ENCODE measurements around the gene NSMCE1.
"Not testable (repeated sequence)": the region's sequence is repeated elsewhere in the genome, so short reads cannot be mapped to it uniquely, and the experiment has no call there.

NSMCE1 gene

GRCh38 chr16:27303256-27304100 is 34.9 kb upstream of the NSMCE1 start:
- no peak for DNase-seq (ENCODE audit: low read depth, low spot score)

DNA sequence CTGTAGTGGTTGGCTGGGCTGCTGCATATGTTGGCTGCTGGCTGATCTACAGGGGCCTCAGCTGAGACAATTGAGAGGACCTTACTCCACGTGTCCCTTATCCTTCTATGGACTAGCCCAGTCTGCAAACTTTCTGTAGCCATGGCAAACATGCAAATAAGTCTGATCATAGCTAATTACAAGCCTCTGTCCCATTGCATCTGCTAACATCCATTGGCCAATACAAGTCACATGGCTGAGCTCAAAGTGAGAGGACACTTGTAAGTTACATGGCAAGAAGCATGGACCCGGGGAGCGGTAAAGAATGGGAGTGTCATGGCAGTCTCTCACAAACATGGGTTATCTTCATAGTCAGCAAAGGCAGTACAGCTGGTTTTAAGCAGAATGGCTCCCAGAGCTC is 33.6 kb upstream of the NSMCE1 start:
- DNase-seq (ENCODE audit: low read depth, low spot score) = no peak

GRCh38 chr16:27301236-27301861 is 32.8 kb upstream of the NSMCE1 start:
- DNase-seq (ENCODE audit: low read depth, low spot score) = no peak

- DNase-seq (ENCODE audit: low read depth, low spot score) = no peak
Measured at GRCh38 chr16:27298132-27298531, 29.6 kb upstream of the NSMCE1 start.

DNA sequence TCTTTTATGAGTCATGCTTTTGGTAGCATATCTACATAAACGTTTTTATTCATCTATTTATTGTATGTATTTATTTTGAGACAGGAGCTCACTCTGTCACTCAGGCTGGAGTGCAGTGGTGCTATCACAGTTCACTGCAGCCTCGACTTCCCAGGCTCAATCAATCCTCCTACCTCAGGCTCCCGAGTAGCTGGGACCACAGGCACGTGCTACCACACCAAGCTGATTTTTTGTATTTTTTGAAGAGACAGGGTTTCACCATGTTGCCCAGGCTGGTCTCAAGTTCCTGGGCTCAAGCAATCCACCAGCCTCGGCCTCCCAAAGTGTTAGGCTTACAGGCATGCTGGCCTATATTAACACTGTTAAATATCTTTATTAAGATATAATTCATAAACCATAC is 24.8 kb upstream of the NSMCE1 start:
- no peak for DNase-seq (ENCODE audit: low read depth, low spot score)

- no peak for DNase-seq (ENCODE audit: low read depth, low spot score)
Measured at GRCh38 chr16:27291722-27292240, 23.2 kb upstream of the NSMCE1 start.

DNA sequence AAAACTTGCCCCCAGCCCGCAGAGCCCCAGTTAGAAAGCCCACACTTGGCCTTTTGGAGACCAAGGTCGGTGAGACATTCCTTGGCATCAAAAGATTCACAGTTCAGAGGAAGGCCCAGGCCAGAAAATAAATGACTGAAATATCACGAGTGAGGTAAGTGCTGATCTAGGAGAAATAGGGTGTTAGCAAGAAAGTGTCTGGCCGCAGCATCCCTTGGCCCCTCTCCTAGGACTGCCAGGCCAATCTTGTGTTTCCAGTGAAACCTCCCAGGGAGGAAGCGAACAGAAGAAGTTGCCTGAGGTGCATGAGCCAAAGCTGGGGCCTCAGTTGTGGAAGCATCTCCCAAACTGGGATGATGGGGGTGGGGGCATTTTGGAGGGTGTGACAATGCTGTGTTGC is 22.5 kb upstream of the NSMCE1 start:
- no peak for DNase-seq (ENCODE audit: low read depth, low spot score)

GRCh38 chr16:27290562-27290961 is 22.0 kb upstream of the NSMCE1 start:
- no peak for DNase-seq (ENCODE audit: low read depth, low spot score)

- no peak for DNase-seq (ENCODE audit: low read depth, low spot score)
Measured at GRCh38 chr16:27289669-27290068, 21.1 kb upstream of the NSMCE1 start.

GRCh38 chr16:27288313-27288712 is 19.7 kb upstream of the NSMCE1 start:
- DNase-seq (ENCODE audit: low read depth, low spot score) = not testable (repeated sequence)

DNA sequence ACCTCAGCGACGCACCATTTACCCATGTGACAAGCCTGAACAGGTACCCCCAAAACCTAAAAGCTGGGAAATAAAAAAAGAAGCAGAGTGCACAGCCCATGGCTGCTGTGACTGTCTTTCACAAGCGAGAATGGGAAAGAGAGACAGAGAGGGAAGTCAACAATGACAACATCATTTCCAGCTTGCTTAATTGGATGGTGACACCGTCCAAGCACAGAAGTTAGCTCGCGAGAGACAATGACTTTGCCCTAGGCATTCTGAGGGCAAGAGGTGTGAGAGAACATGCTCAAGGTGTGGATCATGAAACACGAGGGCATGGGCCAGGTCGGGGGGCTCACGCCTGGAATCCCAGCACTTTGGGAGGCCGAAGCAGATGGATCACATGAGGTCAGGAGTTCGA is 19.3 kb upstream of the NSMCE1 start:
- no peak for DNase-seq (ENCODE audit: low read depth, low spot score)

DNA sequence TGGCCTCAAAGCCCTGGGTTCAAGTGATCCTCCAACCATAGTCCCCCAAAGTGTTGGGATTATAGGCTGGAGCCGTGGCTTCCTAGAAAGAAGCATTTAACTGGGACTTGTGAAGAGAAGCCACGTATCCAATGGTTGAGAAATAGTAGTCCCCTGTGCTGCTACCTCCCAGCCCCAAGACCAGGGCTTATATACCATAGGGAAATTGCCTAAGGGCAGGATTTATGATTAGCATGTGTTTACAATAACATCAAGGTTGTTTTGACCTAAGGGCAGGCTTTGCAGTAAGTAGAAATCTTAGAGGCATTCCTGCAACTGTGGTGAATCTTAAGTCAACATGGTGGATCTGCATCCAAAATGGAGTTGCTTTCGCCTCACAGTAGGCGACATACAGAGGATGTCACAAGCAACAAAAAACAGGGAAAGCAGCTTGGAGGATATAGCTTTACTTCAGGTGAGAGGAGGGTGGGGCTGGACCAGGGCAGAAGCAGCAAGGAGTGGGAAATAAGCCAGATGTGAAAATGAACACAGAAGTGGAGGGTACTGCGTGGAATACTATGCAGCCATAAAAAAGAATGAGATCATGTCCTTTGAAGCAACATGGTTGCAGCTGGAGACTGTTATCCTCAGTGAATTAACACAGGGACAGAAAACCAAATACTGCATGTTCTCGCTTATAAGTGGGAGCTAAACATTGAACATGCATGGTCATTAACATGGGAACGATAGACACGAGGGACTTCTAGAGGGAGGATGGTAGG is 18.7 kb upstream of the NSMCE1 start:
- no peak for DNase-seq (ENCODE audit: low read depth, low spot score)

DNA sequence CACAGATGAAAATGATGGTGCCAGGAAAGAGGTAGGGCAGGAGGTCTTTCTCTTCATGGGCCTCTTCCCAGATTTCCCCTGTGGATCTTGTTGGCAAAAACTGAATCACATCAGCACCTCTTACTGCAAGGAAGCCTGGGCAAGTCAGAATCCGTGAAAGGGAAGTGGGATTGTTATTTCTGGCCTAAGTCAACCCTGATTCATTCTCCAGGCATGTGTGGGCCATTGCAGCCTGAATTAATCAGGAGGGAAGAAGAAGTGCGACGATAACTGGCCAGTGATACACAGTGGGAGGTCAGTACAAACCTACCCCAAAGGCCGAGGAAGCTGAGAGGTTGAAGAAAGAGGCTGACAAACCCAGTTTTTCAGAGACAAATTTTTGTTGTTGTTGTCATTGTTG is 17.9 kb upstream of the NSMCE1 start:
- DNase-seq (ENCODE audit: low read depth, low spot score) = peak; percentile 54

DNA sequence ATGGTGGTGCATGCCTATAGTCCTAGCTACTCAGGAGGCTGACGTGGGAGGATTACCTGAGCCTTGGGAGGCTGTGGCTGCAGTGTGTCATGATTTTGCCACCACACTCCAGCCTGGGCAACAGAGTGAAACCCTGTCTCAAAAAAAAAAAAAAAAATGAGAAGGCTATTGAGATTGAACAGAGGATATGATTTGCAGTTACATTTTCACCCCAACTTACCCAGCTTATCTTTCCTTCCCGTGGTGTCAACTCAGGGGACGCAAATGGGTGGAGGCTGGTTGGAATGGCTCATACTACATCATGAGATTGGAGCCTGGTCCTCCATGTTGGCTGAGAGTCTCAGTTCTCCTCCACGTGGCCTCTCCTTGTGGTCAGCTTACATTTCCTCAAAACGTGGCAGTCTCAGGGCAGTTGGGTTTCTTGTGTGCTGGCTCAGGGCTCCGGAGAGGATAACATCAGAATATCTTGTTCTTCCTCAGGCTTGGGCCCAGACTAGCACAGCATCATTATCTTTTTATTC is 17.2 kb upstream of the NSMCE1 start:
- no peak for DNase-seq (ENCODE audit: low read depth, low spot score)

DNA sequence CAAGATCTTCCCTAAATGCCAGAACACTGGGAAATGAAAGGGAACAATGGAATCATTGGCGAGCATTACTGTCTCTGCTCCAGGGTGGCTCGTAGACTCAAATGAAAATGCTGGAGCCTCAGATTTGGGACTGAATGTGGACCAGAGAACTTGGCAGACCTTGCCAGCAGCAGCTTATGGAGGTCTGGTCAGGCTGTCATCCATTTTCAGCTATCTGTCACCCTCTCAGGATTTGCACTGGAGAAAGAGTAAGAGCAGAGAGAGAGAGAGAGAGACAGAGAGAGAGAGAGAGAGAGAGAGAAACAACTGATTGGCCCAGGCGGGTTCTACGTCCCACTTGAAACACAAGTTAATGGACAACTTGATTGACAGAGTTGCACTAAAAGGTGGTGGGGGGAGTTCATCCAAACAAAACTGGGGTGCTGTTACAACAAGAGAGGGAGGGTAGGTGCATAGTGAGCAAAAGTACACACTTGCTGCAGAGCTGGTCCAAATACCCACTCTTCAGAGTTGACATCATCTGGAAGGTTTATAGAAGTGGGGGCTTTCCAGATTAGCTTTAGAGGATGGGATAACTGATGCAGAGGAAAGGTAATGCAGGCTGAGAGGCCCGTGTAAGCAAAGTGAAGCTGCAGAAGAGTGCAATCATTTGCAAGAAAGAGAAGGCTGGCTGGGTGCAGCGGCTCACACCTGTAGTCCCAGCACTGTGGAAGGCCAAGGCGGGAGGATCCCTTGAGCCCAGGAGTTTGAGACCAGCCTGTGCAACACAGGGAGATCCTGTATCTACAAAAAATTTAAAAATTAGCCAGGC is 16.5 kb upstream of the NSMCE1 start:
- no peak for DNase-seq (ENCODE audit: low read depth, low spot score)

DNA sequence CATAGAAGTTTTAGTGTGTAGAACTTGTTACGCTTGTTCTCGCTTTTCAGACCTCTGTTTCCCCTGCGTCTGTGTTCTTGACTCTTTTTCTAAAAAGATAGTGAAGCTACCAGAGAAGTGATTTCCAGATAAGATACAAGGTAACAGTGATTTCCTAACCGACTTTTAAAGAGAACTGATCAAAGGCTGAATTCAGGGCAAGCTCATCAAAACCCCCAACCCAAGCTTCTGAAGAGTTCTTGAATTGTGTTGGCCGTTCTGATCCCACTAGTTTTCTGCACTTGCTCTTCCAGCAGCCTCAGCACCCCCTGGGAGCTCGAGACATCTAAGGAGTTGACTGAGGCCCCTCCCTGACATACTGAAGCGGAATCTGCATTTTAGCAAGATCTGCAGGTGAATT is 12.7 kb upstream of the NSMCE1 start:
- DNase-seq (ENCODE audit: low read depth, low spot score) = no peak

DNA sequence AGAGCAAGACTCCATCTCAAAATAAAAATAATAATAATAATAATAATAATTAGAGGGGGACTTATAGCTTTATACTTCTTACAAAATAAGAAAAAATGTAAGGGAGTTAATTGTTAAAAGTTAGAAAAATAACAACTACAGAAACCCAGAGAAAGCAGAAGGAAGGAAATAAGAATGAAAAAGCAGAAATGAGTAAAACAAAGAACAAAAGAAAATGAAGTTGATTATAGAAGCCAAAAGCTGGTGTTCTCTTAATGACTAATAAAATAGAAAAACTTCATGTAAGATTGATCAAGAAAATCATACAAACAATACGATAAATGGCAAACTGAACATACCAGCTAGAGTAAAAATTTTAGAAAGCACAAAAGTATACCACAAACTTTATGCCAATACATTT is 6.8 kb upstream of the NSMCE1 start:
- no peak for DNase-seq (ENCODE audit: low read depth, low spot score)

- not testable (repeated sequence) for DNase-seq (ENCODE audit: low read depth, low spot score)
Measured at GRCh38 chr16:27274424-27274874, 5.9 kb upstream of the NSMCE1 start.

GRCh38 chr16:27273670-27274423 is 5.3 kb upstream of the NSMCE1 start:
- no peak for DNase-seq (ENCODE audit: low read depth, low spot score)

DNA sequence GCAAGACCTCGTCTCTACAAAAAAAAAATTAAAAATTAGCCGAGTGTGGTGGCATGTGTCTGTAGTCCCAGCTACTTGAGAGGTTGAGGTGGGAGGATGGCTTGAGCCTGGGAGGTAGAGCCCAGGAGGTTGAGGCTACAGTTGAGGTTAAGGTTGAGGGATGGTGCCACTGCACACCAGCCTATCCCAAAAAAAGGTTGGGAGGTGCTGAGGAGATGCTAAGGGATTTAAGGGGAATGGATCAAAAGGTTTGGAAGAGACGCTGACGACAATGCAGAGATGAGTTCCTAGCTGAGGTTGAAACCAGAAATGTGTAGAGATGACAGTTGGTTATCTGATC is 4.7 kb upstream of the NSMCE1 start:
- DNase-seq (ENCODE audit: low read depth, low spot score) = no peak

GRCh38 chr16:27272697-27273096 is 4.1 kb upstream of the NSMCE1 start:
- not testable (repeated sequence) for DNase-seq (ENCODE audit: low read depth, low spot score)

Measured in brain pericyte (primary cell).